Duodenal mucosa (tissue), 2 donors: Measurements from ENCODE around the gene HECTD4.

Experiments
- H3K27ac ChIP-seq: one replicate; pipeline ENCODE4 v1.7.0; 2013; ENCODE audit warnings: low read depth, low read length
- H3K27me3 ChIP-seq, 2 donors: one replicate each; pipeline ENCODE4 v1.7.0; 2013; ENCODE audit warnings: low read length in 2 of 2, control low read depth in 1 of 2; ENCODE audit not compliant: insufficient read depth in 2 of 2, control insufficient read depth in 1 of 2
- H3K36me3 ChIP-seq, 2 donors: one replicate each; pipeline ENCODE4 v1.7.0; 2013; ENCODE audit warnings: low read length in 2 of 2, control low read depth in 1 of 2; ENCODE audit not compliant: insufficient read depth in 2 of 2, control insufficient read depth in 1 of 2
- H3K4me1 ChIP-seq, 2 donors: one replicate each; pipeline ENCODE4 v1.7.0; 2013; ENCODE audit warnings: low read length in 2 of 2, control low read depth in 1 of 2; ENCODE audit not compliant: insufficient read depth in 2 of 2, control insufficient read depth in 1 of 2
- H3K4me3 ChIP-seq, 2 donors: one replicate each; pipeline ENCODE4 v1.7.0; 2013; ENCODE audit warnings: low read length in 2 of 2, low read depth in 1 of 2
- H3K9ac ChIP-seq, 2 donors: one replicate each; pipeline ENCODE4 v1.7.0; 2013; ENCODE audit warnings: low read length in 2 of 2, low read depth in 1 of 2
- H3K9me3 ChIP-seq, 2 donors: one replicate each; pipeline ENCODE4 v1.7.0; 2013; ENCODE audit warnings: low read length in 2 of 2, control low read depth in 1 of 2; ENCODE audit not compliant: control insufficient read depth in 1 of 2

HECTD4 gene

DNA sequence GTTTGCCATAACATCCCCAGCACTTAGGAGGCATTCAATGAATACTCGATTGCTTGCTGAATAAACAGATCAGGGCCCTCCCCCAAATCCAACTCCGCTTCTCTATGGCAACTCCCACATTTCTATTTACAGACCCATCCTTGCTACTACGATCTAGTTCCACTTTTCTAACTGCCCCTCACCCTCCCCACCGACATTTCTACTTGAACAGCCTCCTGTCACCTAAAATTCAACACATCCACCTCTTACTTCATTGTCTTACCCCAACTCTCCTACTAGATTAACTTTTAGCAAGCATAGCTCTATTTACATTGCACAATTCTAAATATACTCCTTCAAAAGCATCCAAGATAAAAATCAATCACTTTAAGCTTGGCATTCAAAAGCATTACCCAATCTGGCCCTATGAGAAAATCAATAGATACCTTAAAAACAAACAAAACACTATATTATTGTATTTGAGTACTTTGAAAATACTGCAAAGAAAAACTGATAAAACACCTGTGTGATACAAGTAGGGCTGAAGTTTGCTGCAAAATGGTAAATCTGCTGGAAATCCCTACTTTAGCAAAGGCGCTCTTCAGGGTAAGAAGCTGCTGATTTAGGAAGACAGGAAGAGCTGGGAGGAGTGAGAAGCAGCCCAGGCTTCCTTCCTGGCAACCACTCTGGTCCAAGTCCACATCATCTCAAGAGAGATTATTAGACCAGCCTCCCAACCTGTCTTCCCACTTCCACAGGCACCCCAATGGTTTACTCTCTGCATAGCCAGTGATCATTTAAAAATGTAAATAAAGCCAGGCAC, 96.4 kb downstream of the HECTD4 start:
- Histone ChIP-seq H3K36me3 (peaks cover 0 to 10% of the 10 kb centered on the region in 2 donors), H3K9me3 (peaks cover 0 to 7% of the 10 kb centered on the region in 2 donors), H3K4me1 (no peaks in the 10 kb centered on the region)

DNA sequence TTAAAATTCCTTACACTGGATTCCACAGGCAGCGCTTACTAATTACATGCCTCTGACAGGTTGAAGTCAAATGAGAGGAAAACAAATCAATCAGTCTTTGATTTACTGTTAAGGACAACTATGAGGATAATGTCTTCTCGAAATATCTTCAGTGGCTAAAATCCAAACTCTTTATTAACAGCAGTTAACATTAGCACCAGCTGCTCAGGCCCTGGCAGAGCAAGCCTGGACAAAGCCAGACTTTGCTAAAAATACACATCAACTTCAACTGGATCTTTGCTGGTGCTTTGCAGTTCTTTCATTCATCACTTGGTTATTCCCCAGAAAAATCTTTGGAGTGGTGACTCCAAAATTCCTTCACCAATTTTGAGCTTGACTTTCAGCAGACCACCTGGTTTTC, 98.7 kb downstream of the HECTD4 start:
- H3K4me1 ChIP-seq = no peaks in the 10 kb centered on the region
- peaks cover 0 to 2% of the 10 kb centered on the region in 2 donors for H3K36me3 ChIP-seq
- no peak overlapping the region for H3K9ac ChIP-seq
- H3K27me3 ChIP-seq = no peaks in the 10 kb centered on the region
- peaks cover 0 to 2% of the 10 kb centered on the region in 2 donors for H3K9me3 ChIP-seq
- no peak overlapping the region for H3K27ac ChIP-seq
- H3K4me3 ChIP-seq = no peak overlapping the region

More for the DNA sequence above, 96.4 kb downstream of the HECTD4 start:
- Histone ChIP-seq H3K4me3 (no peak overlapping the region), H3K9ac (no peak overlapping the region), H3K27ac (no peak overlapping the region), H3K27me3 (no peaks in the 10 kb centered on the region)

DNA sequence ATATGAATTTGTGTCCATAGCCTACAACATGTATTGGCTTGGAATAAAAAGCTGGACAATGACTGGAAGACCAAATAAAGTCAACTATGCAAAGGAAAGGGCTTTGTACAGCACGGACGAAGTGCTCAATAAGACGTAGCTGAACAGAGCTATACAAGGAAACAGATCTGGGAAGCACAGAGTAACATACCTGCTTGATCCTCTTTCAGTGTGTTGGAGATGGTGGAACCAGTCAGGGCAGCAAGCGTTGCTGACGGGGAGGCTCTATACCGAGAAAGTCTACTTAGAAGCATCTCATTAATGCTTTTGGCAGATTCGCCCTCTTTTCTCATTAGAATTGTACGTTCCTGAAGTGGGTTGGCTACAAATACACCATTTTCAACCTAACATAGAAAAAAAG, 99.3 kb downstream of the HECTD4 start:
- H3K27ac ChIP-seq = no peak overlapping the region
- no peak overlapping the region for H3K9ac ChIP-seq

DNA sequence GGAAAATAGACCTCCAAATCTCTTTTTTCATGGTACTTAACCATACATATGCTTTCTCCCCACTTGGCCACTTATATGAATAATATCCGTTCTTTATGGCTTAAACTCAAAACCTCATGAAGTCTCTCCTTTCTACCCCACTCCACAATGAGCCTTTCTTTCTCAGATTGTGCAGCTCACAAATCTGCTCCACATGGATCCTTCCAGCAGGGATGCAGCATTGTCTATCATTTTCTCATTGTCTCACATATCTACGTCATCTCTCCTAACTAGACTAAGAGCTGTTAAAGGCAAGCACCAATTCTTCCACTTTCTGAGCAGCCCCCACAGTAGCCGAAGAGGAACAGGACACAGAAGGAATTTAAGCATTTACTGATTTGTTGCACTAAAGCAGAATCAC, 106.4 kb downstream of the HECTD4 start:
- Histone ChIP-seq H3K9ac (no peak overlapping the region), H3K4me1 (peaks cover 0 to 5% of the 10 kb centered on the region in 2 donors), H3K27ac (no peak overlapping the region), H3K4me3 (no peak overlapping the region), H3K36me3 (peaks cover 8 to 26% of the 10 kb centered on the region in 2 donors), H3K27me3 (no peaks in the 10 kb centered on the region), H3K9me3 (no peaks in the 10 kb centered on the region)

More for the DNA sequence above, 99.3 kb downstream of the HECTD4 start:
- Histone ChIP-seq H3K4me1 (no peaks in the 10 kb centered on the region), H3K9me3 (no peaks in the 10 kb centered on the region), H3K4me3 (no peak overlapping the region), H3K36me3 (no peaks in the 10 kb centered on the region), H3K27me3 (no peaks in the 10 kb centered on the region)

DNA sequence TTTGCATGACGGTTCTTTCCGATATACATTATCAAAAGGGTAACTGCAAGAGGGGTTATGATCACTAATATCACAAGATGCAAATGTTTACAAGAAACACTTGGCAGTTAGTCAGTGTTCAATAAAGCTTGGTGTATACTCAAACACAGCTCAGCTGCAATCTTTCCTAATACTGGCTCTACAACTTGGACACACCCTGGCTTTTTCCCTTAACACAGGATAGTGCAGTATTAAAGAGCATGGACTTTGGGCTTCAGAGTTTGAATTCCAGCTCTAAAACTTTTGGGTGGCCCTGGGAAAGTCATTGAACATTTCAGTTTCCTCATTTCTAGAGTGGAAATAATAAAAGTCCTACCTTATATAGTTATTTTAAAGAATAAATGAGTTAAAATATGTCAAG, 107.0 kb downstream of the HECTD4 start:
- H3K27me3 ChIP-seq = no peaks in the 10 kb centered on the region
- H3K9ac ChIP-seq = no peak overlapping the region
- H3K9me3 ChIP-seq = no peaks in the 10 kb centered on the region
- H3K36me3 ChIP-seq = peaks cover 14 to 32% of the 10 kb centered on the region in 2 donors
- no peak overlapping the region for H3K27ac ChIP-seq
- no peak overlapping the region for H3K4me3 ChIP-seq
- H3K4me1 ChIP-seq = peaks cover 0 to 5% of the 10 kb centered on the region in 2 donors

DNA sequence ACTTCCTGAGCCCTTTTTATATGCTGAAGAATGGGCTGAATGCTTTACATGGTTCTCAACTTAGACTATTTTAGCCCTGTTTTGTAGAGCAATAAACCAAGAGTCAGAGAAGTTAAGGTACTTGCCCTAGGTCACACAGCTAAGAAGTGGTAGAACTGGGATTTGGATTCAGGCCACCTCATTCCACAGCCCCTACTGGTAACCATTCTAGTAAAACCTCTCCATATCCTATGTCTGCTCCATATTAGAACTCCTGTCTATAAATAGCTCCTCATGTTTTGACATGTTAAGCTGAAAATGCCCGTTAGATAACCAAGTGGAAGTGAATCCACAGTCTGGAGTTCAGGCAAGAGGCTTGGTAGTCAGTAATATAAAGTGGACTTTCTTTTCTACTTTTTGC, 111.6 kb downstream of the HECTD4 start:
- H3K4me1 ChIP-seq = peaks cover 0 to 5% of the 10 kb centered on the region in 2 donors
- H3K4me3 ChIP-seq = no peak overlapping the region
- no peak overlapping the region for H3K27ac ChIP-seq
- H3K36me3 ChIP-seq = peaks cover 19 to 61% of the 10 kb centered on the region in 2 donors
- H3K9me3 ChIP-seq = no peaks in the 10 kb centered on the region
- H3K27me3 ChIP-seq = no peaks in the 10 kb centered on the region
- no peak overlapping the region for H3K9ac ChIP-seq

DNA sequence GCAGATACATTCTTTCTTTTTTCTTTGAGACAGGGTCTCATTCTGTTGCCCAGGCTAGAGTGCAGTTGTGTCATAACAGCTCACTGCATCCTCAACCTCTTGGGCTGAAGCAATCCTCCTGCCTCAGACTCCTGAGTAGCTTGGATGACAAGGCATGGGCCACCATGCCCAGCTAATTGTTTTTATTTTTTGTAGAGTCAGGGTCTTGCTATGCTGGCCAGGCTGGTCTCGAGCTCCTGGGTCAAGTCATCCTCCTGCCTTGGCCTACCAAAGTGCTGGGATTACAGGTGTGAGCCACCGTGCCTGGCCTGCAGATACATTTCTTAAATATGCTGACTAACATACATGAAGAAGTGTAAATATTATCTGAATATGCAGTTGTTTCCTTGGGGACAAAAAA, 115.8 kb downstream of the HECTD4 start:
- peaks cover 12 to 50% of the 10 kb centered on the region in 2 donors for H3K36me3 ChIP-seq
- no peak overlapping the region for H3K9ac ChIP-seq
- no peaks in the 10 kb centered on the region for H3K27me3 ChIP-seq
- H3K9me3 ChIP-seq = no peaks in the 10 kb centered on the region
- H3K27ac ChIP-seq = no peak overlapping the region
- H3K4me3 ChIP-seq = no peak overlapping the region
- no peaks in the 10 kb centered on the region for H3K4me1 ChIP-seq

DNA sequence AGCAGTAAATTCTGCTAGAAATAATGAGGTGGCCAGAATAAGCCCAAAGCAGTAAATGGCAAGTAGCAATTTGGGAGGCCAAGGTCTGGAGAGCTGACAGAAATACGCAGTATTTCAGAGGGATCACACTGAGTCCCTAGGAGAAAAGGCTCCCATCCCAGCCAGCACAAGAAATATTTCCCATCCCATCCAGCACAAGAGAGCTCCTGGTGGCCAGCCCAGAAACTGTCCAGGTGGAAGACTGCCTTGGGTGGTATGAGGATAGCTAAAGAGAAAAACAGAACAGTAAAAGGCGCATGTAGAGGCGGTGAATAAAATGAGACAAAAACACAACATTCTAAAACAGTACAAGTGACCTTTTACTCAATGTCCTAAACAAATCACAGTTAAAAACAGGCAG, 120.7 kb downstream of the HECTD4 start:
- H3K4me1 ChIP-seq = no peaks in the 10 kb centered on the region
- no peaks in the 10 kb centered on the region for H3K27me3 ChIP-seq
- peaks cover 4 to 36% of the 10 kb centered on the region in 2 donors for H3K36me3 ChIP-seq
- no peak overlapping the region for H3K9ac ChIP-seq
- H3K9me3 ChIP-seq = no peaks in the 10 kb centered on the region
- no peak overlapping the region for H3K4me3 ChIP-seq
- H3K27ac ChIP-seq = no peak overlapping the region

DNA sequence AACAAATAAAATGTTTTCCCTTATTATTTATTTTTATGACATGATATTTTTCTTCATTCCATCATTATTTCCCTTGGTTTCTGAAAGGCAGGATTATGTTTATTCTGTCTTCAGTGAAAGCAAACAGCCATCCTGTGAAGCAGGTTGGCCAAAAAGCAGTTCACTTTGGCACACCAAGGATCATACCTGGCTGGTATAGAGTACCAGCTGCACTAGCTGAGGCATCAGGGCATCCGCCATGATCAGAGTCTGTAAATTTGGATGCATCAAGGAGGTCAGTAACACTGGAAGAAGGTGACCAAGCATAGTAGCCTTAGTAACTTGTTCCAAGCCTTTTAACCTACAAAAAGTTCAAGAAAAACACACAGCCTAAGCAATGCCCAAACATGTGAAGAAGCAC, 123.3 kb downstream of the HECTD4 start:
- Histone ChIP-seq H3K36me3 (peaks cover 9 to 41% of the 10 kb centered on the region in 2 donors), H3K27me3 (no peaks in the 10 kb centered on the region), H3K4me3 (no peak overlapping the region), H3K9me3 (no peaks in the 10 kb centered on the region), H3K4me1 (no peaks in the 10 kb centered on the region), H3K27ac (no peak overlapping the region), H3K9ac (no peak overlapping the region)

DNA sequence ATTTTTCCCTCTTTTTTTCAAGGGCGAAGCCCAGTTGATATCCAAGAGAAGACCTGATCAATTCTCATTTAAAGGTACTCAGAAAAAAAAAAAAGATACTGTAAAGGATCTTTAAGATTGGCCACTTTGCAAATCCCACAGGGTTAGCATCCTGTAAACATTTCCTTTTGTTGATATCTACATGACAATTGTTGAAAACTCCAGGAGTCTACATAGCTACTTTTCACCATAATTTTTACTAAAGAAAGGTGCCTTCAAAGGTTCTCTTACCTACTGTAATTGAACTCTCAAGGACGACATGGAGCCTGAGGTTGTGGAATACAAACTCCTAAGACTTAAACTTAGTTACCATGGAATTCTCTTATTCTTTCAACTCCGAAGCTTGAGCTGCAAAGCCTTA, 125.5 kb downstream of the HECTD4 start:
- Histone ChIP-seq H3K4me3 (no peak overlapping the region), H3K27me3 (no peaks in the 10 kb centered on the region), H3K27ac (no peak overlapping the region), H3K4me1 (no peaks in the 10 kb centered on the region), H3K36me3 (peaks cover 15 to 59% of the 10 kb centered on the region in 2 donors), H3K9me3 (no peaks in the 10 kb centered on the region), H3K9ac (no peak overlapping the region)
